Measurements from ENCODE around the gene MICALL2.

Gene MICALL2

GRCh38 chr7:1468203-1468602, 8.9 kb upstream of the MICALL2 start:
- no peak for DNase-seq (ENCODE audit: low read depth)

- peak; percentile 75 for DNase-seq (ENCODE audit: low read depth)
Measured at GRCh38 chr7:1466524-1467271, 7.4 kb upstream of the MICALL2 start.

- no peak for DNase-seq (ENCODE audit: low read depth)
Measured at GRCh38 chr7:1464694-1465093, 5.4 kb upstream of the MICALL2 start.

- DNase-seq (ENCODE audit: low read depth) = no peak
Measured at GRCh38 chr7:1463676-1464223, 4.5 kb upstream of the MICALL2 start.

GRCh38 chr7:1461646-1462375, 2.5 kb upstream of the MICALL2 start:
- DNase-seq (ENCODE audit: low read depth) = no peak

- peak; percentile 39 for DNase-seq (ENCODE audit: low read depth)
Measured at GRCh38 chr7:1460821-1461645, 1.8 kb upstream of the MICALL2 start.

- peak; percentile 34 for DNase-seq (ENCODE audit: low read depth)
Measured at GRCh38 chr7:1459920-1460820, 900 bp upstream of the MICALL2 start.

- peak; percentile 99 for DNase-seq (ENCODE audit: low read depth)
Measured at GRCh38 chr7:1459512-1459892, 232 bp upstream of the MICALL2 start.

- peak; percentile 33 for DNase-seq (ENCODE audit: low read depth)
Measured at GRCh38 chr7:1457949-1458682, 1.2 kb downstream of the MICALL2 start.

- DNase-seq (ENCODE audit: low read depth) = no peak
Measured at GRCh38 chr7:1457059-1457948, 2.0 kb downstream of the MICALL2 start.

- DNase-seq (ENCODE audit: low read depth) = no peak
Measured at GRCh38 chr7:1455955-1456354, 3.3 kb downstream of the MICALL2 start.

- no peak for DNase-seq (ENCODE audit: low read depth)
Measured at GRCh38 chr7:1455241-1455939, 3.9 kb downstream of the MICALL2 start.

GRCh38 chr7:1454542-1454941, 4.7 kb downstream of the MICALL2 start:
- DNase-seq (ENCODE audit: low read depth) = no peak

GRCh38 chr7:1452205-1452604, 7.1 kb downstream of the MICALL2 start:
- DNase-seq (ENCODE audit: low read depth) = no peak

- no peak for DNase-seq (ENCODE audit: low read depth)
Measured at GRCh38 chr7:1450987-1451386, 8.3 kb downstream of the MICALL2 start.

- no peak for DNase-seq (ENCODE audit: low read depth)
Measured at GRCh38 chr7:1450431-1450830, 8.8 kb downstream of the MICALL2 start.

- DNase-seq (ENCODE audit: low read depth) = no peak
Measured at GRCh38 chr7:1449951-1450350, 9.3 kb downstream of the MICALL2 start.

- no peak for DNase-seq (ENCODE audit: low read depth)
Measured at GRCh38 chr7:1449501-1449900, 9.8 kb downstream of the MICALL2 start.

GRCh38 chr7:1448958-1449357, 10.3 kb downstream of the MICALL2 start:
- DNase-seq (ENCODE audit: low read depth) = no peak

Data from EH (cell line).